Spleen (tissue), 7 donors: ENCODE results near the gene CTNNA2.

Experiments
- CTCF ChIP-seq, 11 experiments: fragments of 200-600 bp in 7 of 11; fragments of 450-650 bp in 4 of 11; sonication (generic) in 4 of 11; IDR thresholded peaks in 8 of 11; conservative IDR thresholded peaks in 3 of 11; 1 replicate in 7 of 11; 2 replicates in 4 of 11; pipeline versions ENCODE4 v1.4.0 to v1.8.0; 2016 to 2021; ENCODE audit warnings: antibody characterized with exemption in 11 of 11, inconsistent platforms in 4 of 11, mild to moderate bottlenecking in 1 of 11
- POLR2A ChIP-seq, 3 donors: fragments of 450-650 bp; IDR thresholded peaks; one replicate each; pipeline ENCODE4 v1.5.1; 2017; ENCODE audit warnings: antibody characterized with exemption in 3 of 3, mild to moderate bottlenecking in 1 of 3
- donor health status: DM: no; HTN: no; CAD: no; lungs with moderate emphysema.
- donor health status: DM: no; HTN: no; CAD: no.
- donor health status: DM: no; HTN: no; CAD: no.

DNA sequence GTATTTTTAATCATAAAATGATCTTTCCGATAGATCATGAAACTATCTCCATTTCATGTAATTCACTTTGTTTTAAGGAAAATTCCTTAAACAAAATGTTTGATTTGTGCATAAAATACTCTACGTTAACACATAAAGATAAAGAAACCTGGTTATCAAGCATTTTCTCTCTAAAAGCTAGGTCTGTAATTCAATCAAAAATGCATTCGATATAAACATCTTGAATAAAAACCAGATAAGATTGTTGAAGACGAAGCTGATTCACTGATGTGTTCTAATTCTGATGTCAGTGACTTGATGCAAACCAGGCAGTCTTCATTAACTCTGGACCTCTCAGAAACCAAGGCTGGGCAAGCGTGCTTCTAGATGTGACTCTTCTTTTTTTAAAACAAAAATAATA, 245.2 kb downstream of the CTNNA2 start:
- no peak for TF ChIP-seq CTCF (IDR thresholded peaks at IDR 0.05 in 8 of 11, conservative IDR thresholded peaks at IDR 0.05 in 3 of 11)
- no peak for TF ChIP-seq POLR2A (IDR thresholded peaks at IDR 0.05)
